C4-2B (cell line): Measurements from ENCODE around the gene ACADS.

ENCODE experiments used
- CTCF ChIP-seq: fragments of 450-650 bp; conservative IDR thresholded peaks from 2 replicates; pipeline ENCODE4 v1.5.1; 2017; ENCODE audit warnings: mild to moderate bottlenecking
- ZFX ChIP-seq: fragments of 450-650 bp; IDR thresholded peaks from 2 replicates; pipeline ENCODE4 v1.6.1; 2017

DNA sequence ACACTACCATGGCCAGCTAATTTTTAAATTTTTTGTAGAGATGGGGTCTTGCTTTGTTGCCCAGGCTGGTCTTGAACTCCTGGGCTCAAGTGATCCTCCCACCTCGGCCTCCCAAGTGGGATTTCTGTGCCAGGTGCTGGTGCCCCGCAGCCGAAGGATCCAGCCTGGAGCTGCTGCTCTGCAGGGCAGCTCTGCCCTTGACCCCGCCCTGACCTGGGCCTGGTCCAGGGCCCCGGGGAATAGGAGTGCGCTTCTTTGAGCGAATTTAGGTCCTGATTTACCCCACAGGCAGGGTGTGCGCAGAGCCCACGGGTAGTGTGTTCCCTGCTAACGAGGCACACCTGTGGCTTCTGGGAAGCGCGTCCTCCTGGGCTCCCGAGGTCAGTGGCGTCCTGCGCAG lies 15.2 kb downstream of the ACADS start:
- TF ChIP-seq CTCF, result no peak
- no peak for TF ChIP-seq ZFX
